Endothelial cell of umbilical vein (primary cell): ENCODE data around the gene SCN1B. TPM values are rescaled to one million over a fixed set of nuclear protein-coding genes. Genes with fewer than 3 reads are reported as not detected.

Experiments used
- BruUV-seq: library from RNA; stranded (reverse); fragments of 400-500 nt; replicated peaks from 2 replicates; lab custom pipeline; 2021; lab: Mats Ljungman, UMichigan
- CTCF ChIA-PET: fragments of 300-600, 350-600 bp; sonication (Branson Sonifier 250); formaldehyde crosslinking; loops from one replicate; lab custom pipeline; 2021; ENCODE audit warnings: antibody characterized with exemption, inconsistent platforms; lab: Charles Lee
- POLR2A ChIA-PET: fragments of 300-600, 350-600 bp; sonication (Branson Sonifier 250); formaldehyde crosslinking; loops from one replicate; lab custom pipeline; 2021; ENCODE audit warnings: antibody characterized with exemption, inconsistent platforms; lab: Charles Lee
- DNase-seq: peaks from one replicate; pipeline ENCODE4 v3.0.0-alpha.2; 2011; ENCODE audit warnings: low read depth, low spot score
- FAIRE-seq: peaks from 2 replicates; lab custom pipeline; 2011; peaks lifted over from hg19 to GRCh38; lab: Jason Lieb, UNC
- H2AFZ ChIP-seq: 2 replicates; pipeline ENCODE4 v1.6.0; 2012; ENCODE audit warnings: low read depth, low read length, control low read depth, inconsistent platforms
- H3K27ac ChIP-seq: 2 replicates; pipeline ENCODE4 v1.5.1; 2011; ENCODE audit warnings: low read depth, mild to moderate bottlenecking, control low read depth, low read length, moderate library complexity; ENCODE audit not compliant: insufficient read depth
- H3K27me3 ChIP-seq, 2 experiments: 2 replicates each; pipeline versions ENCODE4 v1.6.0 to v1.6.1; 2011; ENCODE audit warnings: low read length in 2 of 2, mixed read lengths in 1 of 2; ENCODE audit not compliant: control insufficient read depth in 2 of 2, insufficient read depth in 2 of 2
- H3K36me3 ChIP-seq, 2 experiments: 2 replicates in 1 of 2; 3 replicates in 1 of 2; pipeline ENCODE4 v1.5.1; 2011; ENCODE audit warnings: low read length in 2 of 2, mild to moderate bottlenecking in 1 of 2, moderate library complexity in 1 of 2; ENCODE audit not compliant: control insufficient read depth in 2 of 2, insufficient read depth in 2 of 2; ENCODE audit errors: extremely low read depth in 1 of 2
- H3K4me1 ChIP-seq: 3 replicates; pipeline ENCODE4 v1.5.1; 2011; ENCODE audit warnings: mild to moderate bottlenecking, low read length; ENCODE audit not compliant: control insufficient read depth, insufficient read depth; ENCODE audit errors: extremely low read depth
- H3K4me2 ChIP-seq: 2 replicates; pipeline ENCODE4 v1.6.1; 2011; ENCODE audit warnings: low read length, control low read depth, mixed read lengths; ENCODE audit not compliant: insufficient read depth
- H3K4me3 ChIP-seq, 3 experiments: fragments of 200-600 bp in 1 of 3; sonication (generic), shearing (Covaris generic) in 1 of 3; replicated peaks in 1 of 3; 2 replicates each; pipeline ENCODE4 v1.5.1; 2011 to 2016; ENCODE audit warnings: control low read depth in 3 of 3, low read length in 3 of 3, mild to moderate bottlenecking in 2 of 3, inconsistent platforms in 1 of 3, low read depth in 1 of 3, moderate library complexity in 1 of 3; ENCODE audit not compliant: insufficient read depth in 1 of 3
- H3K79me2 ChIP-seq: 2 replicates; pipeline ENCODE4 v1.6.0; 2012; ENCODE audit warnings: low read length, inconsistent platforms; ENCODE audit not compliant: control insufficient read depth, insufficient read depth
- H3K9ac ChIP-seq: replicated peaks from 2 replicates; pipeline ENCODE3; 2011; ENCODE audit warnings: low read length, control low read depth; ENCODE audit not compliant: insufficient read depth; ENCODE audit errors: extremely low read depth
- H3K9me1 ChIP-seq: replicated peaks from 3 replicates; pipeline ENCODE4 v1.6.0; 2011; ENCODE audit warnings: mild to moderate bottlenecking, low read length; ENCODE audit not compliant: control insufficient read depth, insufficient read depth; ENCODE audit errors: extremely low read depth
- H3K9me3 ChIP-seq: replicated peaks from 2 replicates; pipeline ENCODE4 v1.5.1; 2012; ENCODE audit warnings: low read length, inconsistent platforms; ENCODE audit not compliant: control insufficient read depth, insufficient read depth
- H4K20me1 ChIP-seq: replicated peaks from 2 replicates; pipeline ENCODE3; 2011; ENCODE audit warnings: mild to moderate bottlenecking, low read length; ENCODE audit not compliant: control insufficient read depth, insufficient read depth; ENCODE audit errors: extremely low read depth
- CTCF ChIP-seq, 2 donors: IDR thresholded peaks; 1 replicate in 1 of 2; 2 replicates in 1 of 2; pipeline ENCODE4 v1.5.1; 2011; ENCODE audit warnings: low read length in 2 of 2, mild to moderate bottlenecking in 2 of 2, moderate library complexity in 2 of 2, control low read depth in 1 of 2, inconsistent platforms in 1 of 2, low read depth in 1 of 2; ENCODE audit not compliant: insufficient read depth in 1 of 2; ENCODE audit errors: extremely low read depth in 1 of 2
- EZH2 ChIP-seq: IDR thresholded peaks from 2 replicates; pipeline ENCODE4 v1.6.1; 2012; ENCODE audit warnings: borderline replicate concordance, low read depth, mild to moderate bottlenecking, moderate library complexity, low read length, inconsistent platforms; ENCODE audit not compliant: severe bottlenecking
- FOS ChIP-seq: IDR thresholded peaks from 2 replicates; pipeline ENCODE4 v1.6.1; 2011; ENCODE audit warnings: mild to moderate bottlenecking, low read length, moderate library complexity, borderline replicate concordance; ENCODE audit not compliant: insufficient read depth
- GATA2 ChIP-seq: IDR thresholded peaks from 2 replicates; pipeline ENCODE4 v1.7.0; 2011; ENCODE audit warnings: low read depth, mild to moderate bottlenecking, moderate library complexity, mixed read lengths, low read length; ENCODE audit not compliant: insufficient read length, insufficient read depth
- JUN ChIP-seq: IDR thresholded peaks from 2 replicates; pipeline ENCODE4 v1.6.1; 2011; ENCODE audit warnings: borderline replicate concordance, low read depth; ENCODE audit not compliant: insufficient read length, insufficient read depth
- MAX ChIP-seq: IDR thresholded peaks from 2 replicates; pipeline ENCODE4 v1.6.1; 2011; ENCODE audit not compliant: insufficient read depth, insufficient read length
- MYC ChIP-seq: IDR thresholded peaks from one replicate; pipeline ENCODE4 v1.6.1; 2011; ENCODE audit warnings: mild to moderate bottlenecking, low read depth, low read length
- POLR2A ChIP-seq: IDR thresholded peaks from 2 replicates; pipeline ENCODE4 v1.6.1; 2012; ENCODE audit warnings: low read depth, mild to moderate bottlenecking, control low read depth, low read length
- POLR2AphosphoS5 ChIP-seq: IDR thresholded peaks from 2 replicates; pipeline ENCODE4 v1.6.1; 2012; ENCODE audit warnings: low read depth, mild to moderate bottlenecking, control low read depth, low read length, moderate library complexity; ENCODE audit not compliant: insufficient read depth
- dilution Hi-C: fragments of 300-500 bp; cut with MboI; formaldehyde crosslinking; loops from one replicate; pipeline ENCODE4 v1.15.0; 2019; ENCODE audit warnings: low sequenced_read_pairs; ENCODE audit not compliant: extremely low pct_ligation_motif_present
- intact Hi-C: fragments of 100-400 bp; cut with micrococcal nuclease; formaldehyde crosslinking; loops from one replicate; pipeline ENCODE4 v1.10.0; 2022
- polyA plus RNA-seq, 4 experiments: library from polyadenylated mRNA; depleted of rRNA in 3 of 4; stranded (reverse) in 3 of 4; unstranded in 1 of 4; fragments of >200 nt; gene quantifications; 2 replicates each; pipeline versions ENCODE4 v1.2.1 to v1.2.3, GENCODE V29; 2011 to 2012; ENCODE audit warnings: missing spikeins in 1 of 4
- total RNA-seq: library from RNA; stranded (reverse); gene quantifications from 2 replicates; pipeline ENCODE4 v1.2.3, GENCODE V29; 2021

Gene SCN1B
- total and polyA plus RNA-seq, 2 donors (not counting 3 experiments of a cell fraction or from before 2014, with no cell fraction given), result 11.2 to 14.2 TPM

- Histone ChIP-seq H3K36me3 (no peaks in the 10 kb centered on the region), H3K79me2 (no peaks in the 10 kb centered on the region), H3K9ac (no peak overlapping the region), H3K4me3 (no peak overlapping the region), H3K9me1 (no peaks in the 10 kb centered on the region), H3K27me3 (no peaks in the 10 kb centered on the region), H3K9me3 (no peaks in the 10 kb centered on the region), H3K4me1 (peaks cover 11% of the 10 kb centered on the region), H3K27ac (no peak overlapping the region), H4K20me1 (no peaks in the 10 kb centered on the region), H2AFZ (no peak overlapping the region), H3K4me2 (no peak overlapping the region)
- BruUV-seq, result no TSS peak
- intact Hi-C loops, result loop anchor here (1.0 kb wide), 3 partner anchors 46 to 91 kb away; partner anchors contain the start of gene LGI4
- no peak for FAIRE-seq
- POLR2A ChIA-PET, result interaction anchor here (0.6 kb wide), 1 partner anchor 13 kb away, joined by 3 read pairs; no protein-coding TSS in a partner anchor
- dilution Hi-C loops, result no loop called here
- CTCF ChIA-PET, result interaction anchor here (0.9 to 3.2 kb wide), 37 partner anchors 11 to 252 kb away, joined by 3 to 35 read pairs (median 5); partner anchors contain the start of genes FXYD5, LGI4, ZNF30 and ZNF792
- TF ChIP-seq GATA2, result no peak
- no peak for TF ChIP-seq MYC
- no peak for TF ChIP-seq POLR2AphosphoS5
- TF ChIP-seq JUN, result no peak
- TF ChIP-seq CTCF (IDR thresholded peaks at IDR 0.05; ENCODE audit: extremely low read depth in 1 of 2, insufficient read depth in 1 of 2, low read depth in 1 of 2, low read length in 2 of 2), result no peak
- TF ChIP-seq EZH2, result no peak
- TF ChIP-seq POLR2A, result no peak
- no peak for TF ChIP-seq FOS
- no peak for TF ChIP-seq MAX
- DNase-seq, result no peak
These were observed 13.6 kb downstream of the SCN1B start for GRCh38 chr19:35043906-35044305.
